CD4-positive, alpha-beta T cell treated with Interleukin-15 for 1 hour (primary cell): ENCODE results near the gene TSPAN10.

Experiments used
- DNase-seq: peaks from one replicate; pipeline ENCODE4 v3.0.0-alpha.2; 2020

Gene TSPAN10

DNA sequence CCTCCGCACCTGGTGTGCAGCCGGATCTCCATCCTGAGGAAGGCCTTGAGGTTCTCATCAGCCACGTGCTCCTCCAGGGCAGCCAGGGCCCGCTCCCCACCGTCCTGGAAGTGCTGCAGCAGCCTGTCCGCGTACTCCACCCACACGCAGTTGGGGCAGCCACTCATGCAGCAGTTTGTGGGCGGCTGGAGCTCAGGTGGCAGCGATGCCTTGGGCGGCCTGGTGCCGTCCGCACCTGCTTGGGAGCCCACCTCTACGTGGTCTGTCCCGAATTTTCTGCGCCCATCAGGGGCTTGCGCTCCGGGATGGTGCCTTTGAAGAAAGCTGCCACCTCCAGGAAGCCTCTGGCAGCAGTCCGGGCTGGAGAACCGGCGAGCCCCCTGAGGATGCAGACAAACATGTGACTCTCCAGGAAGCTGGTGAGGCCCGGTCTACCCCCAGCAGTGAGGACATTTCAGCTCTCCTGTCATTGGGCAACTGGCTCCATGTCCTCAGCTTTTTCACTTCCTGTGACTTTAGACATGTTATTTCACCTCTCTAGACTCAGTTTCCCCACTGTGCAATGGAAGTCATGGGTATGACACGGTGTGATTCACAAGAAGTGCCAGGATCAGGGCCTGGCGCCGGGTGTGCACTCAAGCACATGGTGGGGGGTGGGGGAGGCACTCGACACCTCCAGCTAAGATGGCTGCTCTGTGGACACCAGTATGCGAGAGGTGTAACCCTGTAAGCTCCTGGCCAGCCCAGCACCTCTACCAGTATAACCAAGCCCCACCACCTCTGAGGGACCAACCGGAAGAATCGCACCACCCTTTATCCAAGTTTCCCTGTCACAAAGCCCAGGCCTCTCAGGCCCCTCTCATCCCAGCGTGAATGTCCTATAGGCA is 28.5 kb downstream of the TSPAN10 start:
- DNase-seq: no peak

GRCh38 chr17:81666092-81666341 is 29.0 kb downstream of the TSPAN10 start:
- no peak for DNase-seq

DNA sequence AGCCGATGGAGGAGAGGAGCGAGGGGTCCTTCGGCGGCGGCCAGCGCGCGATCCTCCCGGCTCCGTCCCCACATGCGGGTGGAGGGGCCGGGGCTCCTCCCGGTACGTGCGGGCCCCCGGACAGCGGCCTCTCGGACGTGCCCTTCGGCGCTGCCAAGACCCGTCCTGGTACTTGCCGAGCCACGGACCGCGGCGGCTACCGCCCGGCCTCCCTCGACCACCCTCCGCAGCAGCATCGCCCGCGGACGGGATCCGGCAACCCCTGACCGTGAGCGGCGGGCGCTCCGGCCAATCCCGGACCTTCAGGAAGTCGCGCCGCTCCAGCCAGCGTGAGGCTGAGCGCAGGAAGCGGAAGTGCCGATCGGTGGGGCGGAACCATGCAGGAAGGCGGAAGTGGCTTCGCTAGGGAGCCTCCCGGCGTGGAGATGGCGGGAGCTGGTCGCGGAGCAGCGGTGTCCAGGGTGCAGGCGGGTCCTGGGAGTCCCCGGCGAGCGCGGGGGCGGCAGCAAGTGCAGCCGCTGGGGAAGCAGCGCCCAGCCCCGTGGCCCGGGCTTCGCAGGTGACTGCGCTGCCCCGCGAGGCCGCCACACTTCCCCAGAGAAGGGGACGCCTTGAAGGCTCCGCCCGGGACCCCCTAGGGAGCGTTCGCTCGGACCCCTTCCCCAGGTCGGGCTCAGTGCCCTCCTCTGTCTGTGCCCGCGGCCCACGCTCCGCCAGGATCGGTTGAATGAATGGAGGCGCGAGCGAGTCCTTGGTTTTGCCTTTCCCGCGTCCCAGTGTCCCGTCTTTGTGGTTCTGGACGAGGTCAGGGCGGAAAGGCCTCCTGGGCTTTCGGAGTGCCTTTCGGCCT is 29.6 kb downstream of the TSPAN10 start, which contains the start of the genes CCDC137 and OXLD1:
Gene CCDC137, plus strand, starts transcription at position 396 of the 850 bp plus-strand sequence. Its CDS starts 30 bp downstream, at position 426.
Gene OXLD1, minus strand, starts transcription at position 264 of the 850 bp plus-strand sequence. Its CDS starts 28 bp downstream, at position 236.
- DNase-seq: peak; percentile 91

- DNase-seq: no peak
These were observed 30.8 kb downstream of the TSPAN10 start for GRCh38 chr17:81667754-81668153.

DNA sequence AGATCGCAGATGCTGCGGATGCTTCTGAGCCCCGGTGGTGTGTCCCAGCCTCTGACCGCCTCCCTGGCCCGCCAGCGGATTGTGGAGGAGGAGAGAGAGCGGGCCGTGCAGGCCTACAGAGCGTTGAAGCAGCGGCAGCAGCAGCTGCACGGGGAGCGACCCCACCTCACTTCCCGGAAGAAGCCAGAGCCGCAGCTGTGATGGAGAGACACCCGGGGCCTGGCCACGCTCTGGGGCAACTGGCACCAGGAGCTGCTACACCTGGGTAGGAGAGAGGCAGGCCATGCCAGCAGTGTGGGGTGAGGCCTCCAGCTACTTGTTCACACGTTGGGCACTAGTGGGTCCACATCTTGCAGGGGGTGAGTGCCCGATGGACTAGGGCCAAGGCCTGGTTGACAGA is 35.5 kb downstream of the TSPAN10 start:
- no peak for DNase-seq

DNA sequence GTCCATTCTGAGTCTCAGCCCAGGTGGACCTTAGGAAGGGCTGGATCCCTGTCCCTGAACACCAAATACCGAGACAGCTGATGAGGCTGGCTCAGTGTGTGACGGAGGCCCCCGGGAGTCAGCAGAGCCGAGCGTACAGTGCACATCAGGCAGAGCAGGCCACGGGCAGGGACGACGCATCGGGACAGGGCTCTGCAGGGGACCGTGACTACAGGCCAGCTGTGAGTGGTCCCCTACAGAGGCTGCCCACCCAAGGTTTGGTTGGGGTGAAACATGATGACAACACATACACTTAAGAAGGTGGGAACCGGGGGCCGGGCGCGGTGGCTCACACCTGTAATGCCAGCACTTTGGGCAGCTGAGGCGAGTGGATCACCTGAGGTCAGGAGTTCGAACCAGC is 36.0 kb downstream of the TSPAN10 start:
- DNase-seq: no peak

- DNase-seq: no peak
These were observed 36.7 kb downstream of the TSPAN10 start for GRCh38 chr17:81673561-81674258.

DNA sequence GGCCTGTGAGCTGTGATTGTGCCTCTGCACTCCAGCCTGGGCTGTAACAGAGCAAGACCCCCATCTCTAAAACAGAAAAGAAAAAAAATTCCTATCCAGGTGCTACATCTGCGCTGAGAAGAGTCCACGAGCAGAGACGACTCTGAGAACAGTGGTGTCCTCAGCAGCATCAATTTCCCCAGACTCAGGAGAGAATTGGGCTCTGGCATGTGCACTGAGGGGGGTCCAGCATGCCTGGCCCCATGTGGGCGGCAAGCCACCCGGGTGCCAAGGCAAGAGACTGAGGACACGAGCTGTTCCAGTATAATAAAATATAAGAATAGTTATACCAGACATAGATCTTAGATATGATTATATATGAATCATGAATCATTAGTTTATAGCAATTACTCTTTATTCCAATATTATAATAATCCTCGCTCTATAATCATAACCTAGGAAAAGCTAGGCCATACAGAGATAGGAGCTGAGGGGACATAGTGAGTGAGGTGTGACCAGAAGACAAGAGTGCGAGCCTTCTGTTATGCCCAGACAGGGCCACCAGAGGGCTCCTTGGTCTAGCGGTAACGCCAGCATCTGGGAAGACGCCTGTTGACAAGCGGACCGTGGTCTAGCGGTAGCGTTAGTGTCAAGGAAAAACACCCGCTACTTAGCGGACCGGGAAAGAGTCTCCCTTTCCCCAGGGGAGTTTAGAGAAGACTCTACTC is 38.7 kb downstream of the TSPAN10 start:
- DNase-seq: peak; percentile 39

DNA sequence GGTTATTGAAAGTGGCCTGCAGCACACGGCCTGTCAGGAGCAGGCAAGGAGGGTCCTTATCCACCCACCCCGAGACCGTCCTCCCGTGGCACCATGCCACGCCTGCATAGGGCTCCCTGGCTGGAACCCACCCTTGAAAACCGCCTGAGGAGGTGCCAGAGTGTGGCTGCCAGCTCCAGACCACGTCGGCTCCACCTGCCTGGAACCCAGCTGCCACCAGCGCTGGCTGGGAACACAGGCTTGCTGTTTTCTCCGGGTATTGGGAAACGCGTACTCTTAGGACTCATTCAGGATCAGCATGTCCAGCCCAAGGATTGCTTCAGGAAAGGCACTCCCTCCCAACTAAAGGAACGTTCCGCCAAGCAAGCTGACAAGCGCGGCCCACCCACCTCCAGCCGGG is 39.9 kb downstream of the TSPAN10 start:
- DNase-seq: no peak

DNA sequence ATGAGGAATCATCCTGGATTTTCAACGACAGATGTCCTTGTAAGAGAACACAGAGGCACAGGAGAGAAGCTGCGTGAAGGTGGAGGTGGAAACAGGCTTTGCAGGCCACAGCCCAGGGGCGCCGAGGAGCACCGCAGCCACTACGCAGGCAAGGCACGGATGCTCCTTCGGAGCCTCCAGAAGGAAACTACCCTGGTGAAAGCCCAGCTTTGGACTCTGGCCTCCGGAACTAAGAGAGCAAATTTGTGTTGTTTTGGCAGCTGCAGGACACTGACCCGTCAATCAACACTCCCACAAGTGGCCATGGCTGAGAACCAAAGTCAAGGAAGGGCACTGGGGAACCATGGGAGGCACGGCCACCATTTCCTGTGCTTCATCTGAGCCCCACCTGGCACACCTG is 43.2 kb downstream of the TSPAN10 start:
- DNase-seq: no peak

DNA sequence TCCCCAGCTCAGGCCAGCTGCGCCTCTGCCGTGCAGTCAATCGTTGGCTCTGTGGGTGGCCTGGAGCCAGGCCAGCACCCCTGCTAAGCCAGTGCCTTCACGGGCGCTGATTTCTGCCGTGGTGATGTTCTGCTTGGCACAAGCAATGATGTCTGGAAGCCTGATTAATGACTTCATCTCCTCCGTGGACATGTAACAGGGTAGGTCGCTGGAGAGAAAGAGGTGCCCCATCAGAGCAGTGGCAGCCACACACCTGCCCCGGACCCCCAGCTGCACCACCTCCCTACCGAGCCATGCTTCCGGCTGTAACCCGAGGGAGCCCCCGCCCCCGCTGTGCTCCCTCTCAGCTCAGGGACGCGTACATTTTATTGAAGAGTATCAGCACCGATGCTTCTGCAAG is 44.7 kb downstream of the TSPAN10 start:
- DNase-seq: no peak

GRCh38 chr17:81682565-81683207 is 45.7 kb downstream of the TSPAN10 start:
- no peak for DNase-seq

DNA sequence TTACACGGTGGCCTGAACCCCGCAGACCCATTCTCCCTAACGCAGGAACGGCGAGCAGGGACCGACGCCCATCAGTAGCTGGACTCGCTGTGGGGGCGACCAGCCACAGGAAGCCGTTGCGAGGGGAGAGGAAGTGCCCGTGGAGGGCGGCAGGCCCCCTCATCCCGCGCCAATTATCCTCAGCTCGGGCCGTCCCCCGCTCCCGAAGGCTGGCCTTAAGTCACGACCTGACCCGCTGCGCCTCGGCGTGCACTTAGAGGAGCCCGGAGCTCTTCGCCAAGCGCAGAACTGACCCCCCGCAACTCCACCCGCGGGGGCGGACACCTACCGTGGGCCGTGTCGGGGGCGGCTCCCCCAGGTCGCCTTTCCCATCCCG is 46.2 kb downstream of the TSPAN10 start:
- no peak for DNase-seq

DNA sequence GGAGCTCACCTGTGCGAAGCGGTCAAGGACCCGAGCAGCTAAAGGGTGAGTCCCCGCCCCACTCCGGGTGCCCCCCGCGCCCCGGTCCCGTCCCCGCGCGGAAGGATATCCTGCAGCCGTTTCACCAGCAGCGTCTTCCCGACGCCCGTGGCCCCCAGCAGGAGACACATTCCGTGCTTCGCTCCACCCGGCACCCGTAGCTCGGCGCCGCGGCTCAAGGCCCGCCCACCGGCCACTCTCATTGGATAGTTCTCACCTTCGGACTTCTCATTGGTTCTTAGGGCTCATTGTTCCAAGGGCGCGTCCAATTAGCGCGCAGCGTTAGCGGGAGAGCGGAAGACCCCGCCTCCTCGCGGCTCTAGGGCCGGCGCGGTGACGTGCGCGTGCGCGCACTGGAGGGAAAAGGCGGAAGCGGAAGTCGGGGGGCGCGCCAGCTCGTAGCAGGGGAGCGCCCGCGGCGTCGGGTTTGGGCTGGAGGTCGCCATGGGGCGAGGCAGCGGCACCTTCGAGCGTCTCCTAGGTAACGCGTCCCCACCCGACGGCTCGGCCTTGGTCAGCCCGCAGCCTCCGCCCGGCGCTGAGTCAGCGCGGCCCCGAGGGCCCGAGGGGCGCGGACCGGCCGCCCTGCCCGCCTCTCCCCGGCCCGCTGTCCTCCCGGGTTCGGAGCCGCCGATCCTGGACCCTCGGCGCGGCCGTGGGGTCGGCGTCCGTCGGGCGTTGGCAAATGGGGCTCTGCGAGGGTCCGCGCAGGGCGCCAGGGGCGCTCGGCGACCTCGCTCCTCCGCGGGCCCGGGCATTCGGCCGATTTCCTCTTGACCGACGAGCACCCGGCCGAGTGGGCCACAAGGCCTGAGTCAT is 46.8 kb downstream of the TSPAN10 start, which contains the start of the genes ARL16 and HGS:
Gene ARL16, minus strand, starts transcription at position 214 of the 858 bp plus-strand sequence. Its CDS starts 44 bp downstream, at position 170.
Gene HGS, plus strand, starts transcription at position 428 of the 858 bp plus-strand sequence. Its CDS starts 56 bp downstream, at position 484.
- DNase-seq: peak; percentile 97

- peak; percentile 53 for DNase-seq
These were observed 47.5 kb downstream of the TSPAN10 start for GRCh38 chr17:81684442-81684911.

- DNase-seq: no peak
These were observed 48.1 kb downstream of the TSPAN10 start for GRCh38 chr17:81685108-81685507.

DNA sequence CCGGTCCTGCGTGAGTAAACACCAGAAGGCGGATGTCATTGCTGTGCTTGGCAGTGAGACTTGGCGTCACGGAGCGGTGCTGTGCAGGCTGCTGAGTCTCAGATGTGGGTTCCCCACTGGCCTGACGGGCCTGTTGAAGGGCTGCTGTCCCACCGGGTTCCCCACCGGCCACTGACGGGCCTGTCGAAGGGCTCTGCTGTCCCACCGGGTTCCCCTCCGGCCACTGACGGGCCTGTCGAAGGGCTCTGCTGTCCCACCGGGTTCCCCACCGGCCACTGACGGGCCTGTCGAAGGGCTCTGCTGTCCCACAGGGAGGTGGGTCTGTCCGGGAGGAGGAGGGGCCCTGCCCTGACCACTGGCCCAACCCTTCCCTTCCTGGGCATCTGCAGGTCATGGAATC is 49.6 kb downstream of the TSPAN10 start:
- no peak for DNase-seq

DNA sequence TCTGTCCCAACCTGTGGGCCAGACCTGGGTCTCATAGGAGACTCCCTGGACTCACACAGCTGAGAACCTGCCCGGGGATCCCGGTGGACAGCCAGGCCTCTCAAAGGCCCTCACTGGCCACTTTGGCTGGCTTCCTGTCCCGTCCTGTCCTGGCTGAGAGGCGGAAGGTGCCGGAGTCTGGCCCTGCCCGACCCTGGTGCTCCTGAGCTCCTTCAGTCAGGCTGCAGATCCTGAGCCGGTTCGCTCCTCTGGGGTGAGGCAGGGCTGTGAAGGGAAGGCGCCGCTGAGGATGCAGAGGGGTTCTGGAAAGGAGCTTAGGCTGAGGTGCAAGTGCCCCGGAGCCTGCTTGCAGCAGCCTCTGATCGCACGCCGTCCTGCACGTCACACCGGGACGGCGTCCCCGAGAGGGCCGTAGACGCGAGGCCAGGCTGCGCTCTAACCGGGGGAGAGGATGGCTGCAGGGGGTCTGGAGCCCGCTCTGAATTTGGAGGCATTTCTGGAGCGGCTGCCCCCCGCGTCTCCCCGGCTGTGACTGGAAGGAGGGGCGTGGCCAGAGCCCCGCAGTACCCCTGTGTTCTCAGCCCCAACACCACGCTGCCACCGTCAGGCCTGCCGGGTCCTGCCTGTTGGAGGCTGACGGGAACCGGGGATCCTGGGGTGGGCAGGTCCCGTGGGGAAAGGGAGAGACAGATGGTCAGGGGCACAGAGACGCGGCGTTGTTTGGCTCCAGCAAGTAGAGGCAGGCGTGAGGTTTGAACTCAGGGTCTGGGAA is 51.0 kb downstream of the TSPAN10 start:
- DNase-seq: no peak

- DNase-seq: no peak
These were observed 51.6 kb downstream of the TSPAN10 start for GRCh38 chr17:81688616-81689015.

GRCh38 chr17:81690066-81690465 is 53.1 kb downstream of the TSPAN10 start:
- DNase-seq: no peak
